ENCODE data around the gene DDI1. TPM values are rescaled to one million over a fixed set of nuclear protein-coding genes. Genes with fewer than 3 reads are reported as not detected.
"Not testable (repeated sequence)": the region's sequence is repeated elsewhere in the genome, so short reads cannot be mapped to it uniquely, and the experiment has no call there.

DDI1 gene
- total RNA-seq, 4 donors from 2014 or later: not detected

DNA sequence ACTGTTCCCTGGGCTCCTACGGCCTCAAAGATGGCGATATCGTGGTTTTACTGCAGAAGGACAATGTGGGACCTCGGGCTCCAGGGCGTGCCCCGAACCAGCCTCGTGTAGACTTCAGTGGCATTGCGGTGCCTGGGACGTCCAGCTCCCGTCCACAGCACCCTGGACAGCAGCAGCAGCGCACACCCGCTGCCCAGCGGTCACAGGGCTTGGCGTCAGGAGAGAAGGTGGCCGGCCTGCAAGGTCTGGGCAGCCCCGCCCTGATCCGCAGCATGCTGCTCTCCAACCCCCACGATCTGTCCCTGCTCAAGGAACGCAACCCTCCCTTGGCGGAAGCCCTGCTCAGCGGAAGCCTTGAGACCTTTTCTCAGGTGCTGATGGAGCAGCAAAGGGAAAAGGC lies 555 bp downstream of the DDI1 start:
- DNase-seq (ENCODE audit: low spot score in 2 of 2): no peak
- Histone ChIP-seq H3K27ac (no peak overlapping the region), H3K4me1 (no peaks in the 10 kb centered on the region), H3K9me3 (no peaks in the 10 kb centered on the region), H3K4me3 (no peak overlapping the region), H3K36me3 (no peaks in the 10 kb centered on the region), H3K27me3 (no peaks in the 10 kb centered on the region)
- 97% methylated on average over 17 of the region's 21 CpGs for WGBS
- TF ChIP-seq, protein P1, sequence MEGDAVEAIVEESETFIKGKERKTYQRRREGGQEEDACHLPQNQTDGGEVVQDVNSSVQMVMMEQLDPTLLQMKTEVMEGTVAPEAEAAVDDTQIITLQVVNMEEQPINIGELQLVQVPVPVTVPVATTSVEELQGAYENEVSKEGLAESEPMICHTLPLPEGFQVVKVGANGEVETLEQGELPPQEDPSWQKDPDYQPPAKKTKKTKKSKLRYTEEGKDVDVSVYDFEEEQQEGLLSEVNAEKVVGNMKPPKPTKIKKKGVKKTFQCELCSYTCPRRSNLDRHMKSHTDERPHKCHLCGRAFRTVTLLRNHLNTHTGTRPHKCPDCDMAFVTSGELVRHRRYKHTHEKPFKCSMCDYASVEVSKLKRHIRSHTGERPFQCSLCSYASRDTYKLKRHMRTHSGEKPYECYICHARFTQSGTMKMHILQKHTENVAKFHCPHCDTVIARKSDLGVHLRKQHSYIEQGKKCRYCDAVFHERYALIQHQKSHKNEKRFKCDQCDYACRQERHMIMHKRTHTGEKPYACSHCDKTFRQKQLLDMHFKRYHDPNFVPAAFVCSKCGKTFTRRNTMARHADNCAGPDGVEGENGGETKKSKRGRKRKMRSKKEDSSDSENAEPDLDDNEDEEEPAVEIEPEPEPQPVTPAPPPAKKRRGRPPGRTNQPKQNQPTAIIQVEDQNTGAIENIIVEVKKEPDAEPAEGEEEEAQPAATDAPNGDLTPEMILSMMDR (IDR thresholded peaks at IDR 0.05): no peak
- TF ChIP-seq POLR2A (IDR thresholded peaks at IDR 0.05): no peak
- no peak for TF ChIP-seq EP300 (IDR thresholded peaks at IDR 0.05)
- no peak for TF ChIP-seq POLR2AphosphoS5 (IDR thresholded peaks at IDR 0.05)

DNA sequence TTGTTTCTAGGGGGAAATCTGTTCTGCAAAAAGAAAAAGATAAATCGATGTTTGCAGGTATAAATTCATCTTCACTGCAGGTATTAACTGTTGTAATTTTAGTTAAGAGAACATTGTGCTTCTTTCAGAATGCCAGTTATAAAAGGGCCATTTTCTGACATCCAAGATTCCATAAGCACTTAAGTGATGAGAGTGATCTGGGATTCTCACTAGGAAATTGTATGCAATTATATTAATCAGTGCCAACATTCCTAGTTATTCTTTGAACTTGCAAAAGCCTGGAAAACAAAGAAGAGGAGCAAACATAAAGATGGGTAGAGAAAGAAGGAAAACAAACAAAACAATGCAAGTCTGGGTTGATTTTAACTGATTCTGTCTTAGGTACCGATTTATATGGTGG lies 5.4 kb downstream of the DDI1 start:
- H3K9me3 ChIP-seq: no peaks in the 10 kb centered on the region
- H3K36me3 ChIP-seq: no peaks in the 10 kb centered on the region
- H3K4me1 ChIP-seq: no peaks in the 10 kb centered on the region
- TF ChIP-seq, protein P1 (IDR thresholded peaks at IDR 0.05): no peak
- TF ChIP-seq POLR2A (IDR thresholded peaks at IDR 0.05) (no peak), POLR2AphosphoS5 (IDR thresholded peaks at IDR 0.05) (no peak), EP300 (IDR thresholded peaks at IDR 0.05) (no peak)
- DNase-seq (ENCODE audit: low spot score in 2 of 2): no peak
- H3K27me3 ChIP-seq: no peaks in the 10 kb centered on the region
- no peak overlapping the region for H3K27ac ChIP-seq
- H3K4me3 ChIP-seq: no peak overlapping the region
- WGBS: 89% methylated on average over 2 of the region's 2 CpGs

DNA sequence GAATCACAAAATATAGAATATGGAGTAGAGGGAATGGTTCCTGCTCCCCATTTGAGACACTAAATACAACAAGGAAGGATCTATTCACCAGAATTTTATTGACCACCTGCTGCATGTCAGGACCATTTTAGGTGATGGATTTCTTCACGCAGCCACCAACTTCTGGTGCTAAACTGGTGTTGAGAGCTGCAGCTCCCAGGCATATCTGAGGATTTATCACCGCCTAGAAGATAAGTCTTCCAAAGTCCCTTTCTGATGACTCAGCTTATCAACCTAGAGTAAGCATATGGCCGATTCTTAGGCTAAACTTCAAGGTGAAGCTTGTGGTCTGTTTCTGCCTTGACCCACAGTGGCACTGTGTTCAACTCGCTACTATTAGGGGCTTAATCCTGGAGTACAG lies 6.7 kb downstream of the DDI1 start:
- H3K9me3 ChIP-seq: no peaks in the 10 kb centered on the region
- no peak overlapping the region for H3K27ac ChIP-seq
- no peak overlapping the region for H3K4me3 ChIP-seq
- DNase-seq (ENCODE audit: low spot score in 2 of 2): no peak
- WGBS: 84% methylated on average over 4 of the region's 4 CpGs
- no peak for TF ChIP-seq POLR2AphosphoS5 (IDR thresholded peaks at IDR 0.05)
- no peak for TF ChIP-seq EP300 (IDR thresholded peaks at IDR 0.05)
- no peak for TF ChIP-seq POLR2A (IDR thresholded peaks at IDR 0.05)
- TF ChIP-seq, protein P1 (IDR thresholded peaks at IDR 0.05): no peak
- no peaks in the 10 kb centered on the region for H3K4me1 ChIP-seq
- no peaks in the 10 kb centered on the region for H3K36me3 ChIP-seq
- no peaks in the 10 kb centered on the region for H3K27me3 ChIP-seq

DNA sequence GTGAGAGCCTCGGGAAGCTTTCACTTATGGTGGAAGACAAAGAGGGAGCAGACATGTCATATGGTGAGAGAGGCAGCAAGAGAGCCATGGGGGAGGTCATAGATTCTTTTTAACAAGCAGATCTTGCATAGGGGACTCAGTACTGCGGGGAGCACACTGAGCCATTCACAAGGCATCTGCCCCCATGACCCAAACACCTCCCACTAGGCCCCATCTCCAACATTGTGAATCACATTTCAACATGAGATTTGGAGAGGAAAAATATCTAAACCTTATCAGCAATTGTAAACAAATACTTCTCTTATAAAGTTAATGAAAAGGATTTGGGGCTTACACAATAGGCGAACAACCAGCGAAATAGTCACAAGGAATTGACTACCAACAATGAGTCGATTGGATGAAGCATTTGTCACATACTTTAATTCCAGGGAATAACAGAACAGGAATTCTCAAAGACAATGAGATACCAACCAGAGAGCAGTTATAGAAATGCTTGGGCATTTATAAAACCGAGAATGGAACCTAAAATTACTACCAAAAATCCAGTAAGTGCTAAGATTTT lies 7.3 kb downstream of the DDI1 start:
- 87% methylated on average over 6 of the region's 6 CpGs for WGBS
- DNase-seq (ENCODE audit: low spot score in 2 of 2): no peak
- H3K4me3 ChIP-seq: no peak overlapping the region

DNA sequence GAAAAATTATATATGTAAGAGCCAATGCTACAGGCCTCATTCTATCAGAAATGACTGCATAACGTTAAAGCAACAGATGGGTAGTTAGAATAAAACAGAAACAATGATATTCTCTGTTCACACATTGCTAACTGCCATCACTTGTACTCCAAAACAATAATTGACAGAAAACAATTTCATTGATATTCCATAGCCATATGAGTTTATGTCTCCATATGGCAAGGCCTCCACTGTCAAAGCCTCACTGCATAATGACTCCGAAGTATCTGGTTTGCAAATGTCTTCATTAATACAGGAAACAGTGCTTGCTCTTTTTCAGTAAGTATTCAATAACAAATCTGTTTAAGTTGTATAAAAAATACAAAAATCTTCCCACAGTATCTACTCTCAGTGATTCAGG lies 9.9 kb downstream of the DDI1 start:
- Histone ChIP-seq H3K27ac (no peak overlapping the region), H3K4me1 (no peaks in the 10 kb centered on the region), H3K9me3 (no peaks in the 10 kb centered on the region), H3K36me3 (no peaks in the 10 kb centered on the region), H3K4me3 (no peak overlapping the region), H3K27me3 (no peaks in the 10 kb centered on the region)
- DNase-seq (ENCODE audit: low spot score in 2 of 2): no peak
- WGBS: 86% methylated on average over 2 of the region's 2 CpGs
- TF ChIP-seq POLR2AphosphoS5 (IDR thresholded peaks at IDR 0.05) (no peak), EP300 (IDR thresholded peaks at IDR 0.05) (no peak), POLR2A (IDR thresholded peaks at IDR 0.05) (no peak)
- TF ChIP-seq, protein P1 (IDR thresholded peaks at IDR 0.05): no peak

More for the DNA sequence above, 7.3 kb downstream of the DDI1 start:
- TF ChIP-seq, protein P1 (IDR thresholded peaks at IDR 0.05): no peak
- TF ChIP-seq POLR2AphosphoS5 (IDR thresholded peaks at IDR 0.05) (no peak), EP300 (IDR thresholded peaks at IDR 0.05) (no peak), POLR2A (IDR thresholded peaks at IDR 0.05) (no peak)
- Histone ChIP-seq H3K36me3 (no peaks in the 10 kb centered on the region), H3K9me3 (no peaks in the 10 kb centered on the region), H3K4me1 (no peaks in the 10 kb centered on the region), H3K27ac (no peak overlapping the region), H3K27me3 (no peaks in the 10 kb centered on the region)

DNA sequence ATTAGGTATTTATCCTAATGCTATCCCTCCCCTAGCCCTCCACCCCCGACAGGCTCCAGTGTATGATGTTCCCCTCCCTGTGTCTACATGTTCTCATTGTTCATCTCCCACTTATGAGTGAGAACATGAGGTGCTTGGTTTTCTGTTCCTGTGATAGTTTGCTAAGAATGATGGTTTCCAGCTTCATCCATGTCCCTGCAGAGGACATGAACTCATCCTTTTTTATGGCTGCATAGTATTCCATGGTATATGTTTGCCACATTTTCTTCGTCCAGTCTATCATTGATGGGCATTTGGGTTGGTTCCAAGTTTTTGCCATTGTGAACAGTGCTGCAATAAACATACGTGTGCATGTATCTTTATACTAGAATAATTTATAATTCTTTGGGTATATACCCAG lies 10.4 kb downstream of the DDI1 start:
- not testable (repeated sequence) for H3K36me3 ChIP-seq; H3K4me1 ChIP-seq; DNase-seq (ENCODE audit: low spot score in 2 of 2); H3K27me3 ChIP-seq; H3K27ac ChIP-seq; H3K4me3 ChIP-seq; H3K9me3 ChIP-seq
- WGBS: 97% methylated on average over 3 of the region's 3 CpGs

Measured in suprapubic skin (tissue), 4 donors.